Upper lobe of left lung (tissue), 6 donors: ENCODE results near the gene GRHL3. TPM values are rescaled to one million over a fixed set of nuclear protein-coding genes. Genes with fewer than 3 reads are reported as not detected.

Experiments used
- ATAC-seq, 2 donors: fragments of 200-7000 bp; cut with Tn5 transposase; one replicate each; pipeline ENCODE4 v1.9.1; 2022; ENCODE audit warnings: mild to moderate bottlenecking in 2 of 2, moderate library complexity in 2 of 2; ENCODE audit not compliant: low FRiP score in 2 of 2
- DNase-seq, 2 donors: peaks; one replicate each; pipeline ENCODE4 v3.0.0-alpha.2; 2019 to 2020
- H3K27ac ChIP-seq, 4 donors: fragments of 200-600 bp; sonication (generic); one replicate each; pipeline ENCODE4 v1.5.1; 2016 to 2019
- H3K27me3 ChIP-seq, 4 donors: fragments of 200-600 bp; sonication (generic); one replicate each; pipeline ENCODE4 v1.5.1; 2017 to 2019
- H3K36me3 ChIP-seq, 4 donors: fragments of 200-600 bp; sonication (generic); one replicate each; pipeline ENCODE4 v1.5.1; 2016 to 2019
- H3K4me1 ChIP-seq, 4 donors: fragments of 200-600 bp; sonication (generic); one replicate each; pipeline ENCODE4 v1.5.1; 2018 to 2019
- H3K4me3 ChIP-seq, 4 donors: fragments of 200-600 bp; sonication (generic); one replicate each; pipeline ENCODE4 v1.5.1; 2017 to 2019; ENCODE audit warnings: mild to moderate bottlenecking in 2 of 4, moderate library complexity in 1 of 4
- H3K9me3 ChIP-seq, 4 donors: fragments of 200-600 bp; sonication (generic); one replicate each; pipeline ENCODE4 v1.5.1; 2018 to 2019
- EP300 ChIP-seq, 4 donors: sonication (generic); formaldehyde crosslinking; IDR thresholded peaks; one replicate each; pipeline ENCODE4 v1.5.1; 2017; ENCODE audit warnings: antibody characterized with exemption in 4 of 4, control low read depth in 2 of 4
- POLR2A ChIP-seq, 4 donors: fragments of 450-650 bp; IDR thresholded peaks; one replicate each; pipeline ENCODE4 v1.5.1; 2016 to 2017; ENCODE audit warnings: antibody characterized with exemption in 4 of 4, mild to moderate bottlenecking in 2 of 4
- POLR2AphosphoS5 ChIP-seq, 2 donors: sonication (generic); formaldehyde crosslinking; IDR thresholded peaks; one replicate each; pipeline ENCODE4 v1.5.1; 2017; ENCODE audit warnings: antibody characterized with exemption in 2 of 2
- whole genome bisulfite sequencing, 2 donors: methylation state at CpG; one replicate each; pipeline ENCODE4 v1.1.5; 2017 to 2018; 5-methylcytosine and 5-hydroxymethylcytosine counted together
- total RNA-seq, 6 donors: library from RNA; depleted of rRNA in 4 of 6; stranded (reverse); fragments of >200 nt in 4 of 6; gene quantifications; one replicate each; pipeline versions ENCODE4 v1.1.0 to v1.2.1, GENCODE V29; 2016 to 2021
- TF ChIP-seq, protein P1 (sequence below), 6 experiments: fragments of 450-650 bp in 4 of 6; fragments of 200-600 bp in 2 of 6; sonication (generic) in 2 of 6; IDR thresholded peaks; one replicate each; pipeline ENCODE4 v1.5.1; 2016 to 2019; ENCODE audit warnings: antibody characterized with exemption in 6 of 6
- donor health status: DM: no; HTN: no; CAD: no; lungs with moderate emphysema.
- donor health status: DM: no; HTN: yes; CAD: no; lungs with severe emphysema.

The GRHL3 gene
- total RNA-seq, 6 donors from 2014 or later, result 0.09 to 0.24 TPM; not detected in 4

DNA sequence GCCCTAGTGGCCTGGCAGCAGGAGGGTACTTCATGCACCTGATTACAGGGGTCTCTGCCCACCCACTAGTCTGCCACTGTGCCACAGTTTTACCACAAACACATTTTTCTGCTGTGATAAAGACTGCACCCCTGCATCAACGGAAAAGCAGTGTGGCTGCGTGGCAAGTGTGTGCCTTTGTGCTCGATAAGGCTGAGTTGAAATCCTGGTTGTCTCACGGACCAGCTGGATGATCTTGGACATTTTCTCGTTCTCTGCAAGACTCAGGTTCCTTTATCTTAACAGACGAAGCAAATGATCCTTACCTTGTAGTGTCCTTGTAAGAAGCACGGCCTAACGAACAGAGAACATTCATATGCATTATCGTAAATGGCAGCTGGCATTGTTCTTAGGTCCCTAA lies 10.2 kb downstream of the GRHL3 start:
- no peaks in the 10 kb centered on the region for H3K27me3 ChIP-seq
- no peak for ATAC-seq
- no peaks in the 10 kb centered on the region for H3K4me1 ChIP-seq
- H3K27ac ChIP-seq, result no peak overlapping the region
- no peaks in the 10 kb centered on the region for H3K9me3 ChIP-seq
- 77 to 89% methylated on average over 9 of the region's 9 CpGs for WGBS, 2 donors
- TF ChIP-seq, protein P1, sequence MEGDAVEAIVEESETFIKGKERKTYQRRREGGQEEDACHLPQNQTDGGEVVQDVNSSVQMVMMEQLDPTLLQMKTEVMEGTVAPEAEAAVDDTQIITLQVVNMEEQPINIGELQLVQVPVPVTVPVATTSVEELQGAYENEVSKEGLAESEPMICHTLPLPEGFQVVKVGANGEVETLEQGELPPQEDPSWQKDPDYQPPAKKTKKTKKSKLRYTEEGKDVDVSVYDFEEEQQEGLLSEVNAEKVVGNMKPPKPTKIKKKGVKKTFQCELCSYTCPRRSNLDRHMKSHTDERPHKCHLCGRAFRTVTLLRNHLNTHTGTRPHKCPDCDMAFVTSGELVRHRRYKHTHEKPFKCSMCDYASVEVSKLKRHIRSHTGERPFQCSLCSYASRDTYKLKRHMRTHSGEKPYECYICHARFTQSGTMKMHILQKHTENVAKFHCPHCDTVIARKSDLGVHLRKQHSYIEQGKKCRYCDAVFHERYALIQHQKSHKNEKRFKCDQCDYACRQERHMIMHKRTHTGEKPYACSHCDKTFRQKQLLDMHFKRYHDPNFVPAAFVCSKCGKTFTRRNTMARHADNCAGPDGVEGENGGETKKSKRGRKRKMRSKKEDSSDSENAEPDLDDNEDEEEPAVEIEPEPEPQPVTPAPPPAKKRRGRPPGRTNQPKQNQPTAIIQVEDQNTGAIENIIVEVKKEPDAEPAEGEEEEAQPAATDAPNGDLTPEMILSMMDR (IDR thresholded peaks at IDR 0.05), result no peak
- TF ChIP-seq POLR2A (IDR thresholded peaks at IDR 0.05), result no peak
- no peak for TF ChIP-seq POLR2AphosphoS5 (IDR thresholded peaks at IDR 0.05)
- no peak for TF ChIP-seq EP300 (IDR thresholded peaks at IDR 0.05)
- H3K4me3 ChIP-seq, result no peak overlapping the region
- H3K36me3 ChIP-seq, result no peaks in the 10 kb centered on the region
- DNase-seq, result no peak

DNA sequence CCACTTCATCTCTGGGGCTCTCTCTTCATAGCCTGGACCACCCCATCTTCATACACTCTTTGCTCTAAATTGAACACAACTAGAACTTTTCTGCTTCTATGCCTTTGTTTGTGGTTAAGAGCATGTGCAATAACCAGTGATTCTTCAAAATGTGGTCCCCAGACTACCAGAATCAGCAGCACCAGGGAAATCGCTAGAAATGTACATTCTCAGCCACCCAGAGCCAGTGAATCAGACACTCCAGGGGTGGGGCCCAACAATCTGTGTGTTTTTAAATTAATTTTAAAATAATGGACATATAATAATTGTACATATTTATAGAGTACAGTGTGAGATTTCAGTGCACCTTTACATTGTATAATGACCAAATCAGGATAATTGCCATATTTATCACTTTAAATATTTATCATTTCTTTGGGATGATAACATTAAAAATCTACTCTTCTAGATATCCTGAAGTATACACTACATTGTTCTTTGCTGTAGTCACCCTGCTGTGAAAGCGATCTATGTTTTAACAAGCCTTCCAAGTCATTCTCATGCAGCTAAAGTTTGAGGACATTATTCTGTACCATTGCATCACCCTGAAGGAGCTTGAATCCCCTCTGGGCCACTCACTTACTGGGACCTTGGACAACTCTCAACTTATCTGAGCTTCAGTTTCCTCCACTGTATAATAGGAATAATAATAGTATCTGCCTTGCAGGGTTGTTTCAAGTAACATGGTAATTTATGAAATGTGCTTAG lies 10.8 kb downstream of the GRHL3 start:
- DNase-seq, result no peak
- Histone ChIP-seq H3K27ac (no peak overlapping the region), H3K36me3 (no peaks in the 10 kb centered on the region), H3K4me1 (no peaks in the 10 kb centered on the region), H3K9me3 (no peaks in the 10 kb centered on the region), H3K4me3 (no peak overlapping the region), H3K27me3 (no peaks in the 10 kb centered on the region)
- 95 to 98% methylated on average over 2 of the region's 2 CpGs for WGBS, 2 donors
- no peak for ATAC-seq
- TF ChIP-seq POLR2AphosphoS5 (IDR thresholded peaks at IDR 0.05), result no peak
- TF ChIP-seq, protein P1 (IDR thresholded peaks at IDR 0.05), result no peak
- no peak for TF ChIP-seq EP300 (IDR thresholded peaks at IDR 0.05)
- no peak for TF ChIP-seq POLR2A (IDR thresholded peaks at IDR 0.05)

DNA sequence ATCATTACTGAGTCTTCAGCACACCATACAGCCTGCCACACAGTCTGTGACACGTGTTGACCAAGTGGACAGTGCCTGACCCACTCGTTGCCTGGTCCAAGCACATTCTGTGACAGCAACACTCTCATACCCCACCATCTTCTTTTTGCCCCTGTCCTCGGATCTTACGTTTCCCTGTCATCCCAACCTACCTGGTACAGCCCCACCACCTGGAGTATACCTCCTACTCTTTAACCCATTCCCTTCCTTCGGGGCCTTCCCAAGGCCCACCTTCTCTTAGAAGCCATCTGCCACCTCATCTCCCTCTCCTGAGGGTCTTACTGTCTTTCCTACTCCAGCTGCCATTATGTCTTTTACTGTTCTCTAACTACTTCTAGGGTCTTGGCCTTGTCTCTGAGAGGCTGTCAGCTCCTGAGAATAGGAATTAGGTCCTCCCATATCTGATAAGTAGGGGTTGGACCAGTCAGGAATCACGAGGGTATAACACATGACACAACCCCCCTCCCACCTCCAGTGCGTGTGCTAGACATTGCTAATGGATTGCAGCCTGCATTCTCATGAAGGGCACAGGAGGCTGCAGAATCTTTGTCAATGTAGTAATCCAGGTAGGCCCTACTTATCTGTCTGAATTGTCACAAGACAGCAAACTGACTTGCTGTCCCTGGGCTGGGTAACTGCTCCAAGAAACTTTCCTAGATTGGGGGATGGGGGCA lies 13.0 kb downstream of the GRHL3 start:
- TF ChIP-seq, protein P1 (IDR thresholded peaks at IDR 0.05), result no peak
- no peak for TF ChIP-seq POLR2AphosphoS5 (IDR thresholded peaks at IDR 0.05)
- no peak for TF ChIP-seq EP300 (IDR thresholded peaks at IDR 0.05)
- no peak for TF ChIP-seq POLR2A (IDR thresholded peaks at IDR 0.05)
- H3K9me3 ChIP-seq, result no peaks in the 10 kb centered on the region
- no peak overlapping the region for H3K27ac ChIP-seq
- H3K36me3 ChIP-seq, result no peaks in the 10 kb centered on the region
- DNase-seq (no peak), ATAC-seq (no peak)
- no peak overlapping the region for H3K4me3 ChIP-seq
- H3K4me1 ChIP-seq, result no peaks in the 10 kb centered on the region
- H3K27me3 ChIP-seq, result no peaks in the 10 kb centered on the region
- 87 to 89% methylated on average over 7 of the region's 7 CpGs for WGBS, 2 donors

DNA sequence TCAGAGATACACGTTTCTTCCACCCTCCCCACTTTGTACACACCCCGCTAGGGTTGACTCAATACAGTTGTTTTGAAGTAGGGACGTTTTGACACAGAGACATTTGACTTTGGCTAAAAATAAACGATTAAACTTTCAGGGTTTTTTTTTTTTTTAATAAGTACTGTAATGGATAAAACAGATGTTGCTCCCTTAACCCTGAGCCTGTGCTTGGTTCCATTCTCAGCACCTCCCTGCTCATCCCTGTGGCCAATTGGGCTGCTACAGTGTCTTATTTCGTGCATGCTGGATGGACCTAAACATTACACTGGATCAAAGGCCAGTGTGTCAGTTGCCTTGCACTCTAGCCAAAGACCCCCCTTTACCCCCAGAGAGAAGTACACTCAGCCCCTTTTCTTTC lies 16.9 kb downstream of the GRHL3 start:
- no peak overlapping the region for H3K4me3 ChIP-seq
- DNase-seq, result no peak

More for the DNA sequence above, 16.9 kb downstream of the GRHL3 start:
- Histone ChIP-seq H3K36me3 (no peaks in the 10 kb centered on the region), H3K27ac (no peak overlapping the region), H3K27me3 (no peaks in the 10 kb centered on the region), H3K9me3 (no peaks in the 10 kb centered on the region), H3K4me1 (no peaks in the 10 kb centered on the region)
- ATAC-seq, result no peak
- 64 to 68% methylated on average over 5 of the region's 5 CpGs for WGBS, 2 donors
- TF ChIP-seq POLR2AphosphoS5 (IDR thresholded peaks at IDR 0.05) (no peak), EP300 (IDR thresholded peaks at IDR 0.05) (no peak), POLR2A (IDR thresholded peaks at IDR 0.05) (no peak)
- TF ChIP-seq, protein P1 (IDR thresholded peaks at IDR 0.05), result no peak
